ENCODE measurements around the gene ELF2.

DNA sequence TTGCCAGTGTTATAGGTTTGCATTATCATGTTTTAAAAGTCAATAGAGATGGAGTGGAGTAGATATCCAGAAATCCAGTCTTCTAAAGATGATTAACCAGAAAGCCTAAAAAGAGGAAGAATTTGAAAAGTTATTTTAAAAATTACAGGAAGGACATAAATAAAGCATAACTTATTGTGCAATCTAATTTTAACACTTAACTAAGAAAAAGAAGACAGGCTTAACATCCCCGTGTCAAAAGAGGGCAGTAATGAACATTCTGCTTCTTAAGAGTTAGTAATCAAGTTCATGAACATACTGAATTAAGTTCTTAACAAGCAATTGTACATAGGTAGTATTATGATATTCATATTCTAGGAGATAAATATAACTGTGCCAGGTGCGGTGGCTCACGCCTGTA, 39.3 kb downstream of the ELF2 start:
- TF ChIP-seq, protein P1, sequence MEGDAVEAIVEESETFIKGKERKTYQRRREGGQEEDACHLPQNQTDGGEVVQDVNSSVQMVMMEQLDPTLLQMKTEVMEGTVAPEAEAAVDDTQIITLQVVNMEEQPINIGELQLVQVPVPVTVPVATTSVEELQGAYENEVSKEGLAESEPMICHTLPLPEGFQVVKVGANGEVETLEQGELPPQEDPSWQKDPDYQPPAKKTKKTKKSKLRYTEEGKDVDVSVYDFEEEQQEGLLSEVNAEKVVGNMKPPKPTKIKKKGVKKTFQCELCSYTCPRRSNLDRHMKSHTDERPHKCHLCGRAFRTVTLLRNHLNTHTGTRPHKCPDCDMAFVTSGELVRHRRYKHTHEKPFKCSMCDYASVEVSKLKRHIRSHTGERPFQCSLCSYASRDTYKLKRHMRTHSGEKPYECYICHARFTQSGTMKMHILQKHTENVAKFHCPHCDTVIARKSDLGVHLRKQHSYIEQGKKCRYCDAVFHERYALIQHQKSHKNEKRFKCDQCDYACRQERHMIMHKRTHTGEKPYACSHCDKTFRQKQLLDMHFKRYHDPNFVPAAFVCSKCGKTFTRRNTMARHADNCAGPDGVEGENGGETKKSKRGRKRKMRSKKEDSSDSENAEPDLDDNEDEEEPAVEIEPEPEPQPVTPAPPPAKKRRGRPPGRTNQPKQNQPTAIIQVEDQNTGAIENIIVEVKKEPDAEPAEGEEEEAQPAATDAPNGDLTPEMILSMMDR (IDR thresholded peaks at IDR 0.05) = no peak
- TF ChIP-seq ZNF232 (CRISPR knock-in tag; IDR thresholded peaks at IDR 0.05) (no peak), FOXK1 (CRISPR knock-in tag; IDR thresholded peaks at IDR 0.05) (no peak), CBFB (CRISPR knock-in tag; IDR thresholded peaks at IDR 0.05; ENCODE audit: low read depth) (no peak), ZNF396 (CRISPR knock-in tag; IDR thresholded peaks at IDR 0.05; ENCODE audit: borderline replicate concordance) (no peak), ZNF263 (CRISPR knock-in tag; IDR thresholded peaks at IDR 0.05; ENCODE audit: low read depth) (no peak), RORB (CRISPR knock-in tag; IDR thresholded peaks at IDR 0.05) (no peak), SP1 (CRISPR knock-in tag; conservative IDR thresholded peaks at IDR 0.05) (no peak)
- TF ChIP-seq, protein P2, sequence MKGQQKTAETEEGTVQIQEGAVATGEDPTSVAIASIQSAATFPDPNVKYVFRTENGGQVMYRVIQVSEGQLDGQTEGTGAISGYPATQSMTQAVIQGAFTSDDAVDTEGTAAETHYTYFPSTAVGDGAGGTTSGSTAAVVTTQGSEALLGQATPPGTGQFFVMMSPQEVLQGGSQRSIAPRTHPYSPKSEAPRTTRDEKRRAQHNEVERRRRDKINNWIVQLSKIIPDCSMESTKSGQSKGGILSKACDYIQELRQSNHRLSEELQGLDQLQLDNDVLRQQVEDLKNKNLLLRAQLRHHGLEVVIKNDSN (CRISPR knock-in tag; IDR thresholded peaks at IDR 0.05) = no peak

Measured in WTC11 (cell line).